ENCODE data around the gene ITGB4.

ITGB4 gene

DNA sequence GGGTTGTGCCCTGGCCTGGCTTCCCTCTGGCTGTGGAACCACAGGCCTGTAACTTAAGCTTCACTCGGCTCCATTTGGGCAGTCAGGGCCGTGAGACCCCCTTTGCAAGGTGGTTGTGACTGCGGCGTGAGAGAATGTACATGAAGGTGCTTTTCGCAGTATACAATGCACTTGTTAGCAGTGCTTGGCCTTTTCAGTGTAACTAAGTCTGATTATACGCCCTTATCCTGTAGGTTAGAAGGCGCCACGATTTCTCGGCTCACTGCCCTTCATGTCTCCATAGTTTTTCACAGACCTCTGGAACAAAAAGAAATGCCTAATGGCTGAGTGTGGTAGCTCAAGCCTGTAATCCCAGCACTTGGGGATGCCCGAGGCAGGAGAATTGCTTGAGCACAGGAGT is 40.8 kb upstream of the ITGB4 start:
- TF ChIP-seq SP1 (IDR thresholded peaks at IDR 0.05) (no peak), FOXK2 (IDR thresholded peaks at IDR 0.05) (no peak), ZNF384 (IDR thresholded peaks at IDR 0.05) (no peak), FOXA1 (IDR thresholded peaks at IDR 0.05) (no peak), ARNT (IDR thresholded peaks at IDR 0.05) (no peak), BHLHE40 (IDR thresholded peaks at IDR 0.05; ENCODE audit: borderline replicate concordance) (no peak), ELF4 (IDR thresholded peaks at IDR 0.05) (no peak), LEF1 (IDR thresholded peaks at IDR 0.05; ENCODE audit: borderline replicate concordance) (no peak), CTBP1 (IDR thresholded peaks at IDR 0.05; ENCODE audit: borderline replicate concordance) (no peak), FOXM1 (IDR thresholded peaks at IDR 0.05; ENCODE audit: borderline replicate concordance) (no peak), HDGF (IDR thresholded peaks at IDR 0.05; ENCODE audit: borderline replicate concordance) (no peak), TARDBP (IDR thresholded peaks at IDR 0.05) (no peak), SUZ12 (IDR thresholded peaks at IDR 0.05) (no peak)
- POLR2A ChIA-PET: no interaction called here
- DNase-seq (ENCODE audit: extremely low spot score): no peak
- CTCF ChIA-PET: interaction anchor here (1.0 to 1.7 kb wide), 2 partner anchors 24 to 68 kb away, joined by 6 to 8 read pairs; no protein-coding TSS in a partner anchor

DNA sequence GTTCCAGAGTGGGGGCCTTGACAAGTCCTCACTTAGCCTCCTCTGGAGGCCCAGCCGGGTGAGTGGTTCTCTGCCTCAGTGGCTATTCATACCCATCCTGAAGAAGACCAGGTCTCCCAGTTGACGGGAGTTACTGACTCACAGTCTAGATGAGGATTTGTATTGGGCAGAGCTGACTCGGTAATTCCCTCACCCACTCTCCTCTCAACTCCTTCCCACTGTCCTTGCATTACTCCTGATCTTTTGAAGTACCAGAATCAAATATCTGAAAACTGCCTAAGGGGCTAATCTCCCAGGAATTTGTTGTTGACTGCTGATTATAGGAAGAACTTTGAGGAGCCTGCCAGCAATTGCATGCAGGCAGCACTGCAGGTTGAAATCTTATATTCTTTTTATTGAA is 40.0 kb upstream of the ITGB4 start:
- TF ChIP-seq, protein P1, sequence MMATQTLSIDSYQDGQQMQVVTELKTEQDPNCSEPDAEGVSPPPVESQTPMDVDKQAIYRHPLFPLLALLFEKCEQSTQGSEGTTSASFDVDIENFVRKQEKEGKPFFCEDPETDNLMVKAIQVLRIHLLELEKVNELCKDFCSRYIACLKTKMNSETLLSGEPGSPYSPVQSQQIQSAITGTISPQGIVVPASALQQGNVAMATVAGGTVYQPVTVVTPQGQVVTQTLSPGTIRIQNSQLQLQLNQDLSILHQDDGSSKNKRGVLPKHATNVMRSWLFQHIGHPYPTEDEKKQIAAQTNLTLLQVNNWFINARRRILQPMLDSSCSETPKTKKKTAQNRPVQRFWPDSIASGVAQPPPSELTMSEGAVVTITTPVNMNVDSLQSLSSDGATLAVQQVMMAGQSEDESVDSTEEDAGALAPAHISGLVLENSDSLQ (IDR thresholded peaks at IDR 0.05): no peak
- TF ChIP-seq ZNF384 (IDR thresholded peaks at IDR 0.05) (no peak), SP1 (IDR thresholded peaks at IDR 0.05) (no peak)
- ChIA-PET CTCF (interaction anchor here (0.8 kb wide), 1 partner anchor 163 kb away, joined by 4 read pairs; no protein-coding TSS in a partner anchor), POLR2A (no interaction called here)
- DNase-seq (ENCODE audit: extremely low spot score): no peak

DNA sequence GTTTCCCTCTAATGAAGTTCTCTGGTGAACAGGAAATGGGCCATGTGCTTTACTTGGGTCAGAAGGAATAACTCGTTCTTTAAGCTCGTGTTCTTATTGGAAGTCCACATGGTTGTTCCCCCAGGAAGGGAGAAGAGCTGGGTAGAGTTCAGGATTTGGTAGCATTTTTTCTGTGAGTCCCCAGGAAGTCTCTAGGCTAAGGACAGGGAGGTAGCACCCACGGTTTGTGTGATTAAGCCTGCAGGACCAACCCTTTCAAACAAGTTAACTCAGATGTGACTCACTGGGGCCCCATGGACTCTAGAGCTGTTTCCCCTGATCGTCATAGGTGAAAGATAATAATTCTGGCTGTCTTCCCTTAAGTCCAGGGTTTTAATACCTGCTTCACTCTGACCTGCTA is 37.7 kb upstream of the ITGB4 start:
- POLR2A ChIA-PET: no interaction called here
- no peak for DNase-seq (ENCODE audit: extremely low spot score)
- TF ChIP-seq NFRKB (IDR thresholded peaks at IDR 0.05): no peak
- TF ChIP-seq ZNF384 (IDR thresholded peaks at IDR 0.05): no peak
- TF ChIP-seq HDGF (IDR thresholded peaks at IDR 0.05; ENCODE audit: borderline replicate concordance): no peak
- TF ChIP-seq SUZ12 (IDR thresholded peaks at IDR 0.05): no peak
- CTCF ChIA-PET: interaction anchor here (0.6 to 1.4 kb wide), 3 partner anchors 9 to 66 kb away, joined by 3 to 5 read pairs (median 3); no protein-coding TSS in a partner anchor

DNA sequence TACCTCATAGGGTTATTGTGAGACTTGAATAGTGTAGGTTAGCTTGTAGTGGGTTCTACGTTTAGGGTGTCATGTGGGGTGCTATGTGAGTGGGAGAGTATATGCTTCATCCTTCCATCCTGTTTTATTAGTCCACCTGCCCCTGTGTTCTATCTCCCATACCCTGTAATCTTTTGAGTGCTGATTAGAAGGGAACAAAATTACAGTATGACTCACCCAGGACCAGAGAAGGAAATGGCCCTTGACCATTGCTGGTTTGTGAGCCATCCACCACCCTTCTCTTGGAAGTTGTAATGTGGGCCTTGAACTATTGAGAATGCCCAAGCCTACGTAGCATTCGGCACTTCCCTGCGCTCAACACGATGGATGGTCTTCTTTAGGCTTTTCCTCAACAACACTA is 37.0 kb upstream of the ITGB4 start:
- TF ChIP-seq SP1 (IDR thresholded peaks at IDR 0.05): no peak
- no peak for TF ChIP-seq FOXM1 (IDR thresholded peaks at IDR 0.05; ENCODE audit: borderline replicate concordance)
- no peak for TF ChIP-seq TARDBP (IDR thresholded peaks at IDR 0.05)
- TF ChIP-seq FOXK2 (IDR thresholded peaks at IDR 0.05): no peak
- no peak for TF ChIP-seq NFRKB (IDR thresholded peaks at IDR 0.05)
- TF ChIP-seq SUZ12 (IDR thresholded peaks at IDR 0.05): no peak
- TF ChIP-seq ELF4 (IDR thresholded peaks at IDR 0.05): no peak
- no peak for TF ChIP-seq ARNT (IDR thresholded peaks at IDR 0.05)
- TF ChIP-seq, protein P1 (IDR thresholded peaks at IDR 0.05): no peak
- TF ChIP-seq FOXA1 (IDR thresholded peaks at IDR 0.05): no peak
- no peak for TF ChIP-seq ZNF384 (IDR thresholded peaks at IDR 0.05)
- DNase-seq (ENCODE audit: extremely low spot score): no peak
- ChIA-PET POLR2A (no interaction called here), CTCF (interaction anchor here (0.6 to 1.8 kb wide), 4 partner anchors 9 to 65 kb away, joined by 3 to 8 read pairs (median 4); no protein-coding TSS in a partner anchor)

DNA sequence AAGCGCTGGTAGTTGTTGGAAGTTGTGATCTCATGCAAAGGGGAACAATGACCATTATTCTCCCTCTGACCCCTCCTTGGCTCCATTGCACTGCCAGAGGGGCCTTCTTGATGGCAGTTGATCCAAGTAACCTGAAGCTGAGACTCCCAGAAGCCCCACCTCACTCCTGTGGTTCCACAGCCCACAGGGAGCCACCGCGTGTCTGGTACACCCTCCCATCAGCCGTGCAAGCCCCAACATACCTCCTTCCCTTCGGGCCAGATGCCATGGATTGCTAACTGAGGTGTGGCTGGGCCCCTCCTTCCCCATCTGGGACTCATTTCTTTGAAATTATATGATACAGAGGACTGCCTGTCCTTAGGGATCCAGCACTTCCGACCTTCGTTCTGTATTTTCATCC is 36.3 kb upstream of the ITGB4 start:
- POLR2A ChIA-PET: interaction anchor here (1.2 kb wide), 1 partner anchor 95 kb away, joined by 3 read pairs; a partner anchor contains a TSS
- CTCF ChIA-PET: interaction anchor here (1.8 kb wide), 1 partner anchor 63 kb away, joined by 8 read pairs; no protein-coding TSS in a partner anchor
- DNase-seq (ENCODE audit: extremely low spot score): no peak
- TF ChIP-seq FOXM1 (IDR thresholded peaks at IDR 0.05; ENCODE audit: borderline replicate concordance): no peak
- TF ChIP-seq, protein P1 (IDR thresholded peaks at IDR 0.05): no peak
- TF ChIP-seq ZNF384 (IDR thresholded peaks at IDR 0.05): no peak
- TF ChIP-seq TARDBP (IDR thresholded peaks at IDR 0.05): no peak

DNA sequence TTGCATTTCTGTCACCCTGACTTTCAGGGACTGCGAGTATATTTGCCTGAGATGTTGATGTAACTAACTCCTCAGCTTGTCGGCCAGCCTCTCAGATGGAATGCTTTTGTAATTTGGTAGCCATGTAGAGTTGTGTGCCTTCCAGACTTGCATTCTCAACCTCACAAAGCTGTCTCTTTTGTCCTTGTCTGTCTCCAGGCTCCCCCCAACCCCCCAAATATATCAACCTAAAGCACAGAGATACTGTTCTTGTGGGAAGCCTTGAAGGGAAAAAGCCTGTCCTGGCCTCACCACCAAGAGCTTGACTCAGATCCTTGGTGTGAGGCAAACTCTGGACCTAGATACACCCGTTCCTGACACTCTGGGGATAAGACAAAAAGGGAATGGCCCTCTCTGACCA is 35.8 kb upstream of the ITGB4 start:
- TF ChIP-seq, protein P1 (IDR thresholded peaks at IDR 0.05): no peak
- TF ChIP-seq SUZ12 (IDR thresholded peaks at IDR 0.05) (no peak), ZNF384 (IDR thresholded peaks at IDR 0.05) (no peak), FOXK2 (IDR thresholded peaks at IDR 0.05) (no peak), ELF4 (IDR thresholded peaks at IDR 0.05) (no peak), FOXM1 (IDR thresholded peaks at IDR 0.05; ENCODE audit: borderline replicate concordance) (no peak), BHLHE40 (IDR thresholded peaks at IDR 0.05; ENCODE audit: borderline replicate concordance) (no peak), HDGF (IDR thresholded peaks at IDR 0.05; ENCODE audit: borderline replicate concordance) (no peak), L3MBTL2 (conservative IDR thresholded peaks at IDR 0.05) (no peak), NFRKB (IDR thresholded peaks at IDR 0.05) (no peak), ARNT (IDR thresholded peaks at IDR 0.05) (no peak), FOXA1 (IDR thresholded peaks at IDR 0.05) (no peak), SP1 (IDR thresholded peaks at IDR 0.05) (no peak), TARDBP (IDR thresholded peaks at IDR 0.05) (no peak), LEF1 (IDR thresholded peaks at IDR 0.05; ENCODE audit: borderline replicate concordance) (no peak), CTBP1 (IDR thresholded peaks at IDR 0.05; ENCODE audit: borderline replicate concordance) (no peak)
- CTCF ChIA-PET: interaction anchor here (0.6 to 1.8 kb wide), 3 partner anchors 10 to 102 kb away, joined by 3 to 8 read pairs (median 4); no protein-coding TSS in a partner anchor

More for the DNA sequence above, 35.8 kb upstream of the ITGB4 start:
- POLR2A ChIA-PET: interaction anchor here (1.2 kb wide), 1 partner anchor 94 kb away, joined by 3 read pairs; a partner anchor contains a TSS
- DNase-seq (ENCODE audit: extremely low spot score): no peak

Data from HEK293T (cell line).